ENCODE measurements around the gene STARD5.
A peak's percentile ranks its signal among the peaks of the same experiment; 100 is the strongest.

The STARD5 gene

GRCh38 chr15:81274931-81275707 is 48.8 kb downstream of the STARD5 start:
- peak in 1 of 2 donors; percentile 62 for DNase-seq (ENCODE audit: low read depth in 2 of 2)

GRCh38 chr15:81274255-81274654 is 49.7 kb downstream of the STARD5 start:
- no peak for DNase-seq (ENCODE audit: low read depth in 2 of 2)

DNA sequence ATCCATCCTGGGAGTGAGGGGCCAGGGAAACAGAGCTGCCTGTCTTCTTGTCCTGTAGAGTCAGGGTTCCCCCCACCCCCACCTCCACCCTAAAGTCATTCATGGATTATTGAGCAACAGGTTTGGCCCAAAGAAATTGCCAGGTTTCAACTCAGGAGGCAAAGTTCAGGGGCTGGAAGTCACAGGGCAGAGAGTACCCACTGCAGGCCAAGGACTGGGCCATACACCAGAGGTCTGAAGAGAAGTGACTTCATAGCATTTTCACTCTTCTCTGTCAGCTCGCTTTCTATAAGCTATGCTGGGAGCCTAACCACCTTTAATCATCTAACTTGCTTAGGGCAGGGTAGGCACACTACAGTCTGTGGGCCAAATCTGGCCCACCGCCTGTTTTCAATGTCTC is 50.1 kb downstream of the STARD5 start:
- DNase-seq (ENCODE audit: low read depth in 2 of 2): no peak

DNA sequence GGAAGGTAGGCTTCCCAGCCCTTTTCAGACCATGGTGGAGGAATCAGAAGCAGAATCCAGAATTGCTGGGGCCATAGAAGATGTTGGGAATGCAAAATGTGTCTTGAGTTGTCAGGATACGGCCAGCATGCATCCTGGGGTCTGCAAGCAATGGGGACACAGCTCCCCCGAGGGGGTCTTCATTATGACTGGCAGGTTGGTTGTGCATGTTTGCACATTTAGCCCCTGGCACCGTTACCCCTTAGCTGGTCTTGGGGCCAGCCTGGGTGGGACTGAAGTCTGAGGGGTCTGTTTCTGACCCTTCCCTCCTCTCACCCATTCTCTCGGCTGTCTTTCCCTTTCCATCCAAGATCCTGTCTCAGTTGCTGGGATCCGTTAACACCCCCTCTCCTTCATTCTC is 50.7 kb downstream of the STARD5 start:
- no peak for DNase-seq (ENCODE audit: low read depth in 2 of 2)

- no peak for DNase-seq (ENCODE audit: low read depth in 2 of 2)
These were observed 51.9 kb downstream of the STARD5 start for GRCh38 chr15:81271761-81272644.

GRCh38 chr15:81270781-81271491 is 53.0 kb downstream of the STARD5 start:
- DNase-seq (ENCODE audit: low read depth in 2 of 2): no peak

- no peak for DNase-seq (ENCODE audit: low read depth in 2 of 2)
These were observed 53.8 kb downstream of the STARD5 start for GRCh38 chr15:81270188-81270587.

DNA sequence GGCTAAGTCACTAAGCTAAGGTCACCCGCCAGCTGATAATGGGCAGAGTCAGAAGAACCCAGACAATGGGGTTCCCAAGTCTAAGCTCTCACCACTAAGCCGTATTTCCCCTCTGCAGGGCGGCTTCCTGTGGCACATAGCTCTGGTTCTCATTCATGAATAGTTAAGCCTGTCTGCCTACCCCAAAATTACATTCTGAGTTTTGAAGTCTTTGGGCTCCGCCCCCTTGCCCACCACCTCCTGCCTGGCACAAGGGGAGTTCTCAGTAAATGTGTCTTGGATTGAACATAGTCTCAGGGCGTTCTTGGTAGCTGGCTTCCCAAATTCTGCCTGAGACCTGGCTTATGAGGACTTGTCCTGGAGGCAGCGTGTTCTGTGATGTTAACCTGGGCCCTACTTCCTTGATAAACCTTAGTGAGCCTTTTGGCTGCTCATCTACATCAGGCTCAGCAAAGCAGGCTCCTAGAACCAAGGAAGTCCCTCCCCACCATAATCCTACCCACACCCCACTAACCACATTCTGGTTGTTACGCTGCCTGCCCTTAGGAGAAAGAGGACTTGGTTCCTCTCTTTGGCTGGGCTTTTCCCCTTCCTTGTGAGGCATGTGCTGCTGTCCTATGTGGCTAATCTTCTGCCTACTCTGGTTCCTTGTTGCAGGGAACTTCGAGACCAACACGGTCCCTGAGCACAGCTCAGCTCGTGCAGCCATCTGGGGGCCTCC is 54.9 kb downstream of the STARD5 start:
- DNase-seq (ENCODE audit: low read depth in 2 of 2): no peak

GRCh38 chr15:81268340-81268739 is 55.6 kb downstream of the STARD5 start:
- DNase-seq (ENCODE audit: low read depth in 2 of 2): no peak

DNA sequence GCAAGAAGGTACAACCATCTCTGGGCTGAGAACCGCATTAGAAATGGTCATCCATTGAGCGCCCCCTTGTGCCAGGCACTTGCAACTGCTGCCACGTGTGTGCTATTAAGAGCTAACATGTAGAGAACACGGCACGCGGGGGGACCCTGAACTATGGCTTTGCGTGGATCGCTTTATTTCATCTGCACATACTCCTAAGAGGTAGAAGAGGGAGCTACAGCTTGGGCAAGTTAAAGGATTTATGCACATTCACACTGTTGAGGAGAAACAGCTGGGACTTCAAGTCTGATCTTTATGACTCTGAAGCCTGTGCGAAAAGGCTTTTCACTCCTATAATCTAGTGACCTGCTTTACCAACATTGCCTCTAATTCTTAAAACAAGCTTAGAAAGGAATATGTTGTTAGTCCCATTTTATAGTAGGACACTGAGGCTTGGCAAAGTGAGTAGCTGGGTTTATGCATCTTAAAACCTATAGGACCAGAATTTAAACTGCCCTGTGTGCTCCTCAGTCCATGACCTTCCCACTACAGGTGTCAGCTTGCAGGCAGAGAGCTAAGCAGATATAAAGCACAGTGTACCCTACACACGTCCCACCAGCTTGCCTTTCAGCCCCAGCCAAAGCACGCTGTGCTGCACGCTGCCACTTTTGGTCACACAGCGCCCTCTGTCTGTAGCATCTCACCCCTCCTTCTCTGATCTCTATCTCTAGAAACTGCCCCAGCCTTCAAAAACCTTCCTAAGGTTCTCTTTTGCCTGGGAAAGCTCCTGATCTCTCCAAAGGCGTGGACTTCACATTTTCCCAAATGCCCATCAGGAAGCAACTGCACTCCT is 57.8 kb downstream of the STARD5 start:
- DNase-seq (ENCODE audit: low read depth in 2 of 2): peak; percentile 52 to 64

GRCh38 chr15:81265256-81265943 is 58.5 kb downstream of the STARD5 start:
- DNase-seq (ENCODE audit: low read depth in 2 of 2): no peak

DNA sequence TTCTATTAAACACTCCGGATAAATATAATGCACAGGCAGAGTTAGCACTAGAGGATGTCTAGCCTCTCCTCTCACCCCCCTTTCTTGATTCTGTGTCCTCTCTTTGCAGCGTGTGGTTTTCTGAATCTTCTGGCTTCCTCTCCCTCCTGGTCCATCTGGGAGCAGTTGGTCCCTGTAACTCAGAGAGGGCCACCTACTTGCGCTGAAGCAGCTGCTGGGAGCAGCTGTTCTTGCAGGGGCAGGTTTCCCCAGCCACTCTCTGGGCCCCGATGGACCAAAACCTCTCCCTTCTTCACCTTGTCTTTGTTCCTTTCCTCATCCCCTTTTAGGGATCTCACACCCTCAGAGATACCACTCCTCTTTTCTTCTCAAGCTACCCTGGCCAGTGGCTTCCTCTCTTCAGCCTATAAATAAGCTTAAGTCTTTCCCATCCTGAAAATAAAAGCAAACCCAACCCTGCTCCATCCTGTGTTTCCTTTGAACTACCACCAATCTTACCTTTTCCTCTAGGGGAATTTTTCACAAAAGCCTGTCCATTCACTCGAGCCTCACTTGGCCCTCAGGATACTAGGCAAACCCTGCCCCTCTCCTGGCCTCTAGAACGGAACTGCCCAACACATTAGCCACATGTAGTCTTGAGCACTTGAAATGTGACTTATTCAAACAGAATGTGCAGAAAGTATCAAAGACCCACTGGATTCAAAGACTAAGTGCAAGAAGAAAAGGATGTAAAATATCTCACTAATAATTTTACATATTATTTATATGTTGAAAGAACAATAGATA is 59.7 kb downstream of the STARD5 start:
- no peak for DNase-seq (ENCODE audit: low read depth in 2 of 2)

GRCh38 chr15:81263477-81263876 is 60.5 kb downstream of the STARD5 start:
- no peak for DNase-seq (ENCODE audit: low read depth in 2 of 2)

DNA sequence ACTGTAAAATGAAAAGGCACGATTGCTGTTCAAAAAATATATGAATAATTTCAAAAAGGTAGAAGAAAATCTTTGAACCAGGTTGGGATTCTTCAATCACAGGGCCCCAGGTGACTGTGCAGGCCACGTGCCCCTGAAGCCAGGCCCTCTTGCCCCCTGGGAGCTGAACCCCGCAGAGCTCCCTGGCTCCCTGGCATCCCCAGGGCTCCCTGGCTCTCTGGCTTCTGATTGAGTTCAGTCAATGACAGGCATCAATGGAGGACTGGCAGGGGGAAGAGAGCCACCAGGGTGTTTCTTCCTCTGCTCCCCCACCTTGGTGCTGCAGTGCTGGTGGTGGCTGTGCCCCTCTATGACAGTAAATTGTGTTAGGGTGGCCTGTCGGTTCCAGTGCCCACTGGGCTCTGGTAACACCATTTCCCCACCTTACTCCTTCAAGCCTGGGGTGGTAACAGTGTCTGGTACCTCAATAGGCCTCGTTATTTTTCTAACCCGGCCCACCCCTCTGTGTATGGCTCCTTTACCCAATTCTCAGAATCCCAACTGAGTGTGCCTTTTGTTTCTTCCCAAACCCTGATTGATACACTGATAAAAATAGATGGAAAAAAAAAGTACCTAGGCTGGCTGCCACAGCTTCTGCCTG is 62.6 kb downstream of the STARD5 start:
- no peak for DNase-seq (ENCODE audit: low read depth in 2 of 2)

- DNase-seq (ENCODE audit: low read depth in 2 of 2): no peak
These were observed 64.1 kb downstream of the STARD5 start for GRCh38 chr15:81259760-81260298.
